ENCODE results near the gene DGKI.

DGKI gene

DNA sequence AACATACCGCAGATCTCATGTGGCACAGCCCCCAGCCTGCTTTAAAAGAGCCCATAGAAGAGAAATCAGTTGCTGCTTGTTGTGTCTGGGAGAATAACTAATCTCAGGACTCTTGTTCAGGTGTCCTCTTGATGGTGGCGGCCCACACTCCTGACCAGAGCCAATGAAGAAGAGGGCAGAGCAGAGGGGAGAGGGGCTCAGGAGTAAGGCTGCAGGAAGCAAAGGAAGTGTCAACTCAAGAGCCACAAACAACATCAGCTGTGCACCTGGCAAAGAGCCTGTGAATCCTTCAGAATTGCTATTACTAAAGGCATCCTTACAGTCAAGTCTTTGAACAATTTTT, 443.4 kb downstream of the DGKI start:
- Histone ChIP-seq H2AFZ (ENCODE audit: low read depth, low read length) (peak overlapping the region; percentile 41), H3K9me3 (ENCODE audit: low read length) (no peaks in the 10 kb centered on the region), H3K4me1 (ENCODE audit: insufficient read depth, low read length) (peaks cover 19% of the 10 kb centered on the region), H3K27me3 (ENCODE audit: insufficient read depth, low read length) (no peaks in the 10 kb centered on the region), H3K4me3 (ENCODE audit: low read length) (peak overlapping the region; percentile 35), H3K36me3 (ENCODE audit: insufficient read depth, low read length) (no peaks in the 10 kb centered on the region)

DNA sequence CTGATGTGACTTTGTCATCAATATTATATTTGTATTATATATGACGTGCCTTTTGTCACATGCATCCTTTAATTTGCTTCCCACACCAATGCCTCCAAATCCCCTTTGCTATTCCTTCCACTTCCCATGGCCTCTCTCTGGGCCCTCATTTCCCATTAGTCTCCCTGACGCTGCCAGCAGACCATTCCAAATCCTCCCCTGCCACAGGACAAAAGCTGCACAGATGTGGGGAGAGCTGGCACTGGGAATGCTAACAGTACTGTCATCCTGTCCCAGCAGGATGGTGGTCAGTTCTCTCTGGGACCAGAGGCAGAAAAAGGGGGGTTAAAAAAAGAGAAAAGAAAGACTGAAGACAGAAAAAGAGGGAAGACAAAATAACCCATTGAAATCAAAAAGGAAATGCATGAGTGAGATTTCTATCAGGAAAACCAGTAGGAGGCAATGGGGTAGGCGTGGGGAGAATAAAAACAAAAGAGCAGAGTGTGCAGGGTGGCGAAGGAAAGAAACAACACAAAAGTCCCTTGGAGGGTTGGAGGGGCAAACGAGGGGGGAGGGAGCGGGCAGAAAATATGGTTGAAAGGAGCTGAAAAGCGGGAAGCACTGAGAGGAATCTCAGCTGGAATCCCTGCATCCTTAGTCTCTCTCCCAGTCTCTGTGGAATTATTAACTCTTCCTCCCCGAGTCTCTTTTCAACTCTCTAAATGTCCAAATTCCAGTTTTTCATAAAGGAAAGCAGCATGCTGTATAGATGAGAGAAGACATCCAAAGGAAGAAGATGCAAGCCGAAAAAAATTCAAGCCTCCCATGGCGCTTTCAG, 444.0 kb downstream of the DGKI start:
- Histone ChIP-seq H2AFZ (ENCODE audit: low read depth, low read length) (peak overlapping the region; percentile 41), H3K9me3 (ENCODE audit: low read length) (no peaks in the 10 kb centered on the region), H3K27me3 (ENCODE audit: insufficient read depth, low read length) (no peaks in the 10 kb centered on the region), H3K36me3 (ENCODE audit: insufficient read depth, low read length) (no peaks in the 10 kb centered on the region), H3K4me3 (ENCODE audit: low read length) (peak overlapping the region; percentile 35), H3K4me1 (ENCODE audit: insufficient read depth, low read length) (peaks cover 19% of the 10 kb centered on the region)

DNA sequence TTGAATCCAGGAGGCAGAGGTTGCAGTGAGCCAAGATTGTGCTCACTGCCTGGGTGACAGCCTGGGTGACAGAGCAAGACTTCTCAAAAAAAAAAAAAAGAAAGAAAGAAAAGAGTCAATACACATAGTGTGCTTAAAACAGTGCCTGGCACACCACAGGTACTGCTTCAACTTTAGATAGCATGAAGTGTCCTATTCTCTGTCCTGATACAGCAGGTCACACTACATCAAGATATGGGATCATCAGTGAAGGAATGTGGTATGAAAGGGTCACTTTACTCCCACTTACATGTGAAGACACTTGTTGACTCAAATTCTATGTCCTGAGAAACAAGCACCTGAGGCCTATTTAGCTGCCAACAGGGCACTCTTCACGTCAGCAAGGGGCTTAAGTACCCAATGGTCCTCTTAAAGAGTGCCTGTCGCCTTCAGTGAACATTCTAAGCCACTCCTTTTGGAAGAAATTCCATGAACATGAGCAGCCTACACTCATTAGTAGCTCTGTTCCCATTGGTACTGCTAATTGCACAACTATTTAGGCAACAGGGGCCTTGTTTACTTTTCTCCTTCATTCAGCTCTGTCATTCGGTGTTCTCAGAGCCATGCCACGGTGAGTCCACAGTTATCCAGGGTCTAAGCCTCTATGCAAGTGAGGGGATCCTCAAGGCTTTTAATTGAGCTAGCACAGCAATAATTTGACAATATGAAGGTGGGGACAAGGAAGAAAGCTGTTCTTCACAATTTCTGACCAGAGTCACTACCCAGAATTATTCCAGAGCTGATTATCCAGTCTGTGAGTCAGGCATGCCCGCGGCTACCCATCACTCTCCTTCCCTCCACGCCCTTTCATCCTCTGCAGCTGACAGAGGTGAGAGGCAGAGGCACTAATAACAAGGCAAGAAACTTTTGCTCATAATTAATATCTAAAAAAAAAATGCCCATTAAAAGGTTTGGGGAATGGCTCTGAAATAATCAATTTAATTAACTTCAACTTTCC, 446.6 kb downstream of the DGKI start:
- H3K4me1 ChIP-seq (ENCODE audit: insufficient read depth, low read length), result peaks cover 19% of the 10 kb centered on the region
- no peak overlapping the region for H3K4me3 ChIP-seq (ENCODE audit: low read length)
- H3K27me3 ChIP-seq (ENCODE audit: insufficient read depth, low read length), result no peaks in the 10 kb centered on the region
- no peak overlapping the region for H2AFZ ChIP-seq (ENCODE audit: low read depth, low read length)
- no peaks in the 10 kb centered on the region for H3K9me3 ChIP-seq (ENCODE audit: low read length)
- H3K36me3 ChIP-seq (ENCODE audit: insufficient read depth, low read length), result no peaks in the 10 kb centered on the region

DNA sequence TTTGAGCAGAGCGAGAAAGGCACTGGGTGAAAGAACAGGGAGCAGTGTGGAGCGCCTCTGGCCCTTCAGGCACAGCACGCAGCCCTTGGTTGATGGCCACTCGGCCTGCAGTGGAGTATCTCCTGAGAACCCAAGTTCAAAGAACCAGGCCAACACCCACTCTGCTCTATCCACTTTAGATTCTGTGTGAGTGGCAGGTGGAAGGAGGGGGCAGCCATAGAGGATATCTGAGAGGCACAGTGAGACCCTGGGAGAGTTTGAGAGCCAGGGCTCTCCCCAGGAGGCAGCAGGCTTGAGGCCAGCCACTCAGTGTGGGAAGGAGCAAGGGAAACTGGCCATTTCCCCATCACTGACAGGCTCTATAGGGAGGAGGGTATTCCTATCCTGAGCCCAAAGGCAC, 450.7 kb downstream of the DGKI start:
- Histone ChIP-seq H2AFZ (ENCODE audit: low read depth, low read length) (no peak overlapping the region), H3K27me3 (ENCODE audit: insufficient read depth, low read length) (no peaks in the 10 kb centered on the region), H3K4me1 (ENCODE audit: insufficient read depth, low read length) (peaks cover 8% of the 10 kb centered on the region), H3K9me3 (ENCODE audit: low read length) (no peaks in the 10 kb centered on the region), H3K4me3 (ENCODE audit: low read length) (no peak overlapping the region), H3K36me3 (ENCODE audit: insufficient read depth, low read length) (no peaks in the 10 kb centered on the region)

DNA sequence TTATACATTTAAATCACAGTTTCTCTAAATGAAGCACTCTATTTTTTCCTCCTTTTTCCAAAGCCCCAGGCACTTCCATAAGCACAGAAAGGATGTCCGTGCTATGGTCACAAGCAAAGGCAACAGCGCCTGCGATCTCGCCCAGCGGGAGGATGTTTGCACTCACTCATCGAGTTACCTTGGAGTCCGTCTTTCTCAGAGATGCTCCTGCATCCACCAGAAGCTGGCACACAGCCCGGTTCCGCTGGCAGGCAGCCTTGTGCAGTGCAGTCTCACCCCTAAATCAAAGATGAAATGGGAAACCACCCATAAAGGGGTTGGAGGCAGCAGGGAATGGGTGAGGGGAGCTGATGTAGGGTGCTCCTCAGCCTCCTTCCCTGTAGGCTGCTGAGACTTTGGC, 451.4 kb downstream of the DGKI start:
- Histone ChIP-seq H3K4me1 (ENCODE audit: insufficient read depth, low read length) (peaks cover 8% of the 10 kb centered on the region), H3K9me3 (ENCODE audit: low read length) (no peaks in the 10 kb centered on the region), H2AFZ (ENCODE audit: low read depth, low read length) (no peak overlapping the region), H3K27me3 (ENCODE audit: insufficient read depth, low read length) (no peaks in the 10 kb centered on the region), H3K36me3 (ENCODE audit: insufficient read depth, low read length) (peaks cover 3% of the 10 kb centered on the region), H3K4me3 (ENCODE audit: low read length) (no peak overlapping the region)

DNA sequence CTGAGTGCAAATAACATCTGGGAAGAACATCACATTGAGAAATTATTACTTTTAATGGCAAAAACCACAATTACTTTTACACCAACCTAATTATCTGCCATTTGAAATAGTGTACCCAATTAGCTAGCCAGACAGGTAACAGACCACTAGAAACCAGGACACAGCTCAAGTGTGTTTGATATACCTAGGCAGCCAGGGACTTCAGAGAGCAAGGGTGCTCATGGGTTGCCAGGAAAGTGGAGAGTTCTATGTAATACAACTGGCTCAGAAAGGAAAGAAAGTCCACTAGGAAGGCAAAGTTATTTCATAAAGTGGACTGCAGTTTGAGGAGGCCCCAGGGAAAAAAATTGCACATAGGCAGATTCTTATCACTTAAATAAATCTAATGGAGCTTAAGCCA, 453.2 kb downstream of the DGKI start:
- H2AFZ ChIP-seq (ENCODE audit: low read depth, low read length), result no peak overlapping the region
- H3K4me3 ChIP-seq (ENCODE audit: low read length), result no peak overlapping the region
- no peaks in the 10 kb centered on the region for H3K27me3 ChIP-seq (ENCODE audit: insufficient read depth, low read length)
- no peaks in the 10 kb centered on the region for H3K9me3 ChIP-seq (ENCODE audit: low read length)
- H3K36me3 ChIP-seq (ENCODE audit: insufficient read depth, low read length), result peaks cover 3% of the 10 kb centered on the region
- H3K4me1 ChIP-seq (ENCODE audit: insufficient read depth, low read length), result peaks cover 1% of the 10 kb centered on the region

DNA sequence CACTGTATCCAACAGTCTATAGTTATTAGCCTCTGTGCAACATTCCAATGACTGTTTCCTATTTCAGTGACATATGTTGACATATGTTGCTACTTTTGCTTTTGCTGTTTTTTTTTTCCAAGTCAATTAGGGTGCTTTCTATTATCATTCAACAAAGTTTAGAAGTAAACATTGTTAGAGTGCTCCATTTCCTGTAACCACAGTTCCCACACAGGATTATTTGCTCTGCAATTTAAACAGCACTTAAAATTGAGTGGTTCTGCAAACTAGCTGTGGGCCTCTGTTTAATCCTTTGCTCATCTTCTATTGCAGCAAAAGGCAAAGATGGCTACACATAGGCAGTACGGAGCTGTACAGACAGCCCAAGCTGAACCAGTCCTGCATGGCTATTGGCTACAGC, 456.7 kb downstream of the DGKI start:
- H3K4me1 ChIP-seq (ENCODE audit: insufficient read depth, low read length), result peaks cover 4% of the 10 kb centered on the region
- H3K27me3 ChIP-seq (ENCODE audit: insufficient read depth, low read length), result no peaks in the 10 kb centered on the region
- H2AFZ ChIP-seq (ENCODE audit: low read depth, low read length), result no peak overlapping the region
- no peak overlapping the region for H3K4me3 ChIP-seq (ENCODE audit: low read length)
- H3K36me3 ChIP-seq (ENCODE audit: insufficient read depth, low read length), result peaks cover 3% of the 10 kb centered on the region
- no peaks in the 10 kb centered on the region for H3K9me3 ChIP-seq (ENCODE audit: low read length)

DNA sequence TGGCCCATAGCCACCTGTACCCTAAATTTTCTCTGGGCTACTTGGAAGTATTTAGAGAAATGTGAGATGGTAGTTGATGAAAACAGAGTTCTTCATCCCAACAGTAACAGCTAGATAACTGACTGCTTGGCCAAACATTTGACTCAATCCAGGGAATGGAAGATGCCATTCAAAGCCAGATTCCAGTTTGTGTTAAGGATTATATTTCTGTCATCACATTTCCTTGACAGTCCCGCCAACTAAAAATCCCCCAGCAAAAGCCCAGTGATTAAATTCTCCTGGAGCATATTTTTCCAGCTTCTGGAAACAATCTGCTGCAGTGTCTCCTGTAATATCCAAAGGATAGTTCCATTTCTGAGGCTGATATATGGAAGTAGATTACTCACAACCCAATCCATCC, 457.9 kb downstream of the DGKI start:
- Histone ChIP-seq H3K36me3 (ENCODE audit: insufficient read depth, low read length) (peaks cover 3% of the 10 kb centered on the region), H3K9me3 (ENCODE audit: low read length) (no peaks in the 10 kb centered on the region), H3K27me3 (ENCODE audit: insufficient read depth, low read length) (no peaks in the 10 kb centered on the region), H2AFZ (ENCODE audit: low read depth, low read length) (no peak overlapping the region), H3K4me3 (ENCODE audit: low read length) (no peak overlapping the region), H3K4me1 (ENCODE audit: insufficient read depth, low read length) (peaks cover 4% of the 10 kb centered on the region)

DNA sequence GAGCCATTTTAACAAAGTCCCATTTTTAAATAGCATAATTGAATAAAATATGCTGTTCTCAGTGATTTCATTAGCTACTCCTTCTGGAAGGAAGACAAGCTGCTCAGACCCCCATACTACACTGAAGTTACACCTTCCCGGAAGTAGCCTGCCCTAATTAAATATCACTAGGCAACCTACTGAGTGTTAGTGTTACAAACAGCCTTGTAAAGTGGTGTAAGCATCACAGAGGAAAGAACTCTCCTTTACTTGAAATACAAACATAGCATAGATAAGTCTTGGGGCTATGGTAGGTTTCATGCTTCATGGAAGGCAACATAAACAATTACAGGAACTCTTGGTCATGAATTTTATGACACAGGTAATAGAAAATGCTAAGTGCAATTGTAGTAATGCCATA, 459.8 kb downstream of the DGKI start:
- H3K9me3 ChIP-seq (ENCODE audit: low read length), result no peaks in the 10 kb centered on the region
- peaks cover 3% of the 10 kb centered on the region for H3K36me3 ChIP-seq (ENCODE audit: insufficient read depth, low read length)
- peaks cover 4% of the 10 kb centered on the region for H3K4me1 ChIP-seq (ENCODE audit: insufficient read depth, low read length)
- H2AFZ ChIP-seq (ENCODE audit: low read depth, low read length), result no peak overlapping the region
- no peaks in the 10 kb centered on the region for H3K27me3 ChIP-seq (ENCODE audit: insufficient read depth, low read length)
- H3K4me3 ChIP-seq (ENCODE audit: low read length), result no peak overlapping the region

DNA sequence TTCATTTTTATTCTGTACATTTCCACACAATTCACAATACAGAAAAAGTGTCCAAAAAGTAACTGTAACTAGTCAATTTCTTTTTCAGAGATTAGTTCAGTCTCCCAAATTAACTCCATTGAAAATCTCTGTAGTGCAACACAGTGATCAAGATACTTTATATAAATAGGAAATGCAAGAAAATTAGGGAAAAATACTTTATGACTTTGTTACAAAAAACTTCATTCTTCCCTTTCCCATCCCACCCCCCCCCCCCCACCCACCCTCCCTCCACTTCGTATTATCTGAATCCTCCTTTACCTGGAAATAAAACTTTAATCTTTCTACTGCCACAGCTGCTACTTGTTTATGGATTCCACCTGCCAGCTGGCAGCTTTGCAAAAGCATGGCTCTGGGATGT, 465.7 kb downstream of the DGKI start:
- no peak overlapping the region for H3K4me3 ChIP-seq (ENCODE audit: low read length)
- H2AFZ ChIP-seq (ENCODE audit: low read depth, low read length), result no peak overlapping the region
- H3K36me3 ChIP-seq (ENCODE audit: insufficient read depth, low read length), result no peaks in the 10 kb centered on the region
- no peaks in the 10 kb centered on the region for H3K9me3 ChIP-seq (ENCODE audit: low read length)
- H3K27me3 ChIP-seq (ENCODE audit: insufficient read depth, low read length), result no peaks in the 10 kb centered on the region
- peaks cover 4% of the 10 kb centered on the region for H3K4me1 ChIP-seq (ENCODE audit: insufficient read depth, low read length)

DNA sequence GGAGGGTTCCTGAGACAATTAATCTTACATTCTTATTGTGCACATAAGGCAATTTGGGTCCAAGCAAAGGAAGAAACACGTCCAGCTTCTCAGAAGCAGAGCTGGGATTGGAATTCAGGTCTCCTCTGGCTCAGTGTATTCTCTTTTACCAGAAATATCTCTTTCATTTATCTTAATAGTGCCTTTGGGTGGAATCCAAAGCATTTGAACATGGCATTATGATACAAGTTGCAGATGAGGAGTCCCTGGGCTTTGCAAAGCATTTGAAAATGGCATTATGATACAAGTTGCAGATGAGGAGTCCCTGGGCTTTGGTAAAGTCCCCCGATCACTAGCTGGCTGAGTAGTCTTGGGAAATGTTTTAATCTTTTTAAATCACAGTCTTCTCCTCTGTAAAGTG, 473.3 kb downstream of the DGKI start:
- Histone ChIP-seq H3K4me3 (ENCODE audit: low read length) (no peak overlapping the region), H2AFZ (ENCODE audit: low read depth, low read length) (no peak overlapping the region), H3K27me3 (ENCODE audit: insufficient read depth, low read length) (no peaks in the 10 kb centered on the region), H3K4me1 (ENCODE audit: insufficient read depth, low read length) (no peaks in the 10 kb centered on the region), H3K36me3 (ENCODE audit: insufficient read depth, low read length) (no peaks in the 10 kb centered on the region), H3K9me3 (ENCODE audit: low read length) (no peaks in the 10 kb centered on the region)

DNA sequence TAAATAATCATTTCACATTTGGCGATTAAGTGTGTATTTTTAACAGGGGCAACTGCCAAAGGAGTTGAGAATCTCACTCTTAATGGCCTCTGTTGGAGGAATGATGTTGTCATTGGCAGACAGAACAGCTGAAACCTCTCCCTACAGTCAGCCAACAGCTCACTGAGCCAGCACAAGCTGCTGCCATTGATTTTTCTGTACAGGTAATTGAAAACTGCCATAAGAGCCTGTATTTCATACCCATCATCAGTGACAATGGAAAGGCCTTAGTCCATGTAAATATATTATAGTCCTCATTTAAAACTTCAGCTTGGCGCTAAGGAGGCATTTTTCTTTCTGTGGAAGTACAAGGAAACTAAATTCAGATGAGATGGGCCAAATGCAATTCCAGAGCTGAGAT, 475.2 kb downstream of the DGKI start:
- Histone ChIP-seq H3K36me3 (ENCODE audit: insufficient read depth, low read length) (no peaks in the 10 kb centered on the region), H3K4me1 (ENCODE audit: insufficient read depth, low read length) (no peaks in the 10 kb centered on the region), H2AFZ (ENCODE audit: low read depth, low read length) (no peak overlapping the region), H3K9me3 (ENCODE audit: low read length) (no peaks in the 10 kb centered on the region), H3K4me3 (ENCODE audit: low read length) (no peak overlapping the region), H3K27me3 (ENCODE audit: insufficient read depth, low read length) (no peaks in the 10 kb centered on the region)

DNA sequence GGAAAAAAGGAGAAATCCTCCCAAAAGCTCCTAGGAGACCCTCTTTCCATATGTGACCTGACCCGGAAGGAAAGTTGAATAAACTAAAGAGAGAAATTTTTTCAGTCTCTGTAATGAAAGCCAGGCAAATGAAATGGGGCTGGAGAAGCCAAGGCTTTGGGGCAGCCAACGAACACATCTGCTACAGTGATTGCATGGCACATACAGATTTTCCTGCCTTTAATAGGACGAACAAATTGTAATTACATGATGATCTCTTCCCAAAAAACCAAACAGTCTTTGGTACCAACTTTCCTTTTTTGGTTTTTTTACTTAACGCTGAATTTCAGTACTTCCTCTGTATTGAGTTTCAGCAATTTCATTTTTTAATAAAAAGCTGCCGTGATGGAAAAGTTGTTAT, 479.8 kb downstream of the DGKI start:
- Histone ChIP-seq H3K36me3 (ENCODE audit: insufficient read depth, low read length) (no peaks in the 10 kb centered on the region), H3K9me3 (ENCODE audit: low read length) (peaks cover 7% of the 10 kb centered on the region), H3K4me3 (ENCODE audit: low read length) (no peak overlapping the region), H2AFZ (ENCODE audit: low read depth, low read length) (no peak overlapping the region), H3K4me1 (ENCODE audit: insufficient read depth, low read length) (no peaks in the 10 kb centered on the region), H3K27me3 (ENCODE audit: insufficient read depth, low read length) (no peaks in the 10 kb centered on the region)

Data from neuron (in vitro differentiated cells).